GM18517 (cell line): Measurements from ENCODE around the gene KIAA1328.
"Not testable (repeated sequence)": the region's sequence is repeated elsewhere in the genome, so short reads cannot be mapped to it uniquely, and the experiment has no call there.

Experiments used
- ATAC-seq: cut with Tn5 transposase; IDR thresholded peaks from one replicate; pipeline ENCODE4 v1.9.1; 2021; ENCODE audit warnings: mild to moderate bottlenecking, moderate library complexity; ENCODE audit not compliant: unreplicated experiment

The KIAA1328 gene

DNA sequence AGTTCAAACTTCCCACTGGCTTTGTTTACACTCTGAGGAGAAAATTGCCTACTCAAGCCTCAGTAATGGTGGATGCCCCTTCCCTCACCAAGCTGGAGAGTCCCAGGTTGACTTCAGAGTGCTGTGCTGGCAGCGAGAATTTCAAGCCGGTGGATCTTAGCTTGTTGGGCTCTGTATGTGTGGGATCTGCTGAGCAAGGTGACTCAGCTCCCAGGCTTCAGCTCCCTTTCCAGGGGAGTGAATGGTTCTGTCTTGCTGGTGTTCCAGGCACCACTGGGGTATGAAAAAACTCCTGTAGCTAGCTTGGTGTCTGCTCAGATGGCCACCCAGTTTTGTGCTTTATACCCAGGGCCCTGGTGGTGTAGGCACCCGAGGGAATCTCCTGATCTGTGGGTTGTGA lies 50.9 kb downstream of the KIAA1328 start:
- ATAC-seq = not testable (repeated sequence)

DNA sequence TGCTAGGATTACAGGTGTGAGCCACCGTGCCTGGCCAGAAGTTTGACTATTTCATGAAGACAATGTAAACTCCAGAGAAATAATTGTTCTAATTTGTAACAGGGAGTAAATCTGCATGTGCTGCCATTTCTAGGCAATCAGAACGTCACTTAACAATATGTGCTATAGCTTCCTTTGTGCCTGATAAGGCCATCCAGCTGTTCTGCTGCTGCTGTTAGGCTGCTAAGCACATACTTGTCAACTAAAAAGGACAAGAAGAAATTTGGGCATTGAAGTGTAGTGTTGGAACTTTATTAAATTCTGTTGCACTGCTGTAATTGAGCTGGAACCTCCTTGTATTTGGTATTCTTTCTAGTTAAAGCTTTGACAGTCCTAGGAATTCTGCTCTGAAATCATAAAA lies 57.1 kb downstream of the KIAA1328 start:
- no peak for ATAC-seq

DNA sequence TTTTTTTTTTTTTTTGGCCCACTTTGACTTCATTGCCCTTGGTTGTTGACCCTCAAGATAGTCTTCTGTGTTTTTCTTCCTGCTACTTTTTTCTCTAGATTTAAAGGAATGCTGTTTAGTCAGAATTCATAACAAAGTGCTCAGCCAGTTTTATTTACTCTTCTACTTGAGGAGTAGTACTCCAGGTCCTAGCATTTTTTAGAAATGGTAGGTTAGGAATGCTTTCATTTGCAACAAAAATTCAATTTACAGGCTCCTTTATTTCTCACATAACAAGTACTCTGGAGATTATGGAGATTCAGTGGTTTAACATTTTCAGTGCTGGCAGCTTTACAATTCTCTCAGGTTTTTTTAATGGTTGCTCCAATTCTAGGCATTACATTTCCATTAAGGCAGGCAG lies 58.2 kb downstream of the KIAA1328 start:
- ATAC-seq = no peak

DNA sequence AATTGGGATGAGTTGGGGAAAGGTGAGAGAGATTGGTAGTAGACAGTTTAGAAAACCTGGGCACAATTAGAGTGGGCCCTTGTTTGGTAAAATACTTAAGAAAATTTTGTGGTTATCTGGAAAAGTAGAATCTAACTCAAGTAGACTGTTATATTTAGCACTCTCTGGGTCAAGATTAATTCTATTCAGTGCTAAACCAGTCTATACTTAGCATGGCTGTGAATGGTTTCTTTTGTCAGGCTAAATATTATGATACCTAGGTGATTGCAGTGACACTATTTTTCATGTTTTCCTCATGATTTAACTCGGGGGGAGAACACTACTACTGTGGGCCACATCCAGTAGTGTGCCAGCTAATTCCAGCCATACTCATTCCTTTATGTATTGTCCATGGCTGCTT lies 58.9 kb downstream of the KIAA1328 start:
- no peak for ATAC-seq

DNA sequence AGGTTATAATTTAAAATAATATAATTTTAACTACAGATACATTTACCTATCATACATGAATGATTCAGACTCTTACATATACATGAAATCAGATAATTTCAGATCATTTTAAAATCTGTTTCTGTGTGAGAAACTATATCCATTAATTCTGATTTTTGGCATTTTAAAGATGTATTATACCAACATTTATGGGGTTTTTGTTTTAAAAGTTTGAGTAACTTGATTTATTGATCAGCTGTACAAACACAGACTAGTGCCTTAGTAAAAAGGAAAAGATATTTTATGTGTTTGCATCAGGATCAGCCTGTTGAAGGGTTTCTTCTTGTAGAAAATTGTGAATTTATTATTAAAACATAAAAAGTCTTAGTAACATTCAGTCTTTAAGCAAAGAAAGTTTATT lies 59.9 kb downstream of the KIAA1328 start:
- no peak for ATAC-seq

DNA sequence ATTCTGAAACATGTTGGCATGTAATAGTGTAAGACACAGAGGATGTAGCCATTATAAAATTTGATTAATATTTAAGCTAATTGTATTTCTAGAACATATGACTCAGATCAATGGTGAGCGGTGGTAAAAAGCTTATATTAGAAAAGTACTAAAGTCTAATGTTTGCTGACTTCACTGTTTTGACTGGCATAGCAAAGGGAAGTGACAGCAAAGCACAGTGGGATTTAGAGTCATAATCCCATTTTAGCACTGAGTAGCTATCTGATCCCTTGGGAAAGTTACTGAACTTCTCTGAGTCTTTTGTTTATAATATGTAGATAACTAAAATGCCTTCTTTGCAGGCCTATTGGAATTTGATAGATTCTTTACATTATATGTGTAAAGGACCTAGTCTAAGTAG lies 60.4 kb downstream of the KIAA1328 start:
- ATAC-seq = no peak

DNA sequence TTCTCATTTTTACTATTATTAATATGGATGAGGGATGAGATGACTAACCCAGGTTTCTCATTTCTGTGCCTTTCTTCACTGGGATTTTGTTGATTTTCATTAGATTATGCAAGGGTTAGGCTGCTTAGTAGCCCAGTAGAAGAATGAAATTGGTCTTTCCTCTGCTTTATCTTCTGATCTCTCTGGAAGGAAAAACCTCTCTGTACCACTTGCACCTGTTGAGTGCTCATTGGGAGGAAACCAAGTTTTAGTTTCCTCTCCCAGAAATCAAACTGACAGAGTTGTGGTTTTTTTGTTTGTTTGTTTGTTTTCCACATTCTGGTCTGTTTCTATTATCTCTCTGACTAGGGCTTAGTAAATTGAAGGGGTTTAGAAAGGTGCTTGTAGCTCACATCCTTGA lies 60.8 kb downstream of the KIAA1328 start:
- no peak for ATAC-seq

DNA sequence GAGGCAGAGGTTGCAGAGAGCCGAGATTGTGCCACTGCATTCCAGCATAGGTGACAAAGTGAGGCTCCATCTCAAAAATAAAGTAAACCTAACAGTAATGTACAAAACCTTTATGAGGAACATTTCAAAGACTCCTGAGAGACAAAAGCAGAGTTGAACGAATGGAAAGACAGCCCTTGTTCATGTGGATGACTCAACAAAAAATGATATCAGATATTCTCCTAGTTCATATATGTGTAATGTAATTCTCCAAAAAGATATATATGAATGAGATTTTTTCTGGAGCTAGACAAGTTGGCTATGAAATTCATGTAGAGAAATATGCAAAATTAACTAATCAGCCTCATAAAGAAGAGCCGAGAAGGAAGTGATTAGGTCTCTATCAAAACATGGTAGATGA lies 61.7 kb downstream of the KIAA1328 start:
- no peak for ATAC-seq

DNA sequence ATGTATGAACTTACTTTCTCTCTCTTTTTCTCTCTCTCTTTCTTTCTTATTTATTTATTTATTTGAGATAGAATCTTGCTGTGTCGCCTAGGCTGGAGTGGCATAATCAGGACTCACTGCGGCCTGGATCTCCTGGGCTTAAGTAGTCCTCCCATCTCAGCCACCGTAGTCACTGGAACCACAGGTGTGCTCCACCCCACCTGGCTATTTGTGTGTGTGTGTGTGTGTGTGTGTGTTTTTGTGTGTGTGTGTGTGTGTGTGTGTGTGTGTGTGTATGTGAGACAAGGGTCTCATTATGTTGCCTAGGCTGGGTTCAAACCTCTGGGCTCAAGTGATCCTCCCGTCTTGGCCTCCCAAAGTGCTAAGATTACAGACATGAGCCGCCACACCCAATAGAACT lies 64.3 kb downstream of the KIAA1328 start:
- ATAC-seq = no peak

DNA sequence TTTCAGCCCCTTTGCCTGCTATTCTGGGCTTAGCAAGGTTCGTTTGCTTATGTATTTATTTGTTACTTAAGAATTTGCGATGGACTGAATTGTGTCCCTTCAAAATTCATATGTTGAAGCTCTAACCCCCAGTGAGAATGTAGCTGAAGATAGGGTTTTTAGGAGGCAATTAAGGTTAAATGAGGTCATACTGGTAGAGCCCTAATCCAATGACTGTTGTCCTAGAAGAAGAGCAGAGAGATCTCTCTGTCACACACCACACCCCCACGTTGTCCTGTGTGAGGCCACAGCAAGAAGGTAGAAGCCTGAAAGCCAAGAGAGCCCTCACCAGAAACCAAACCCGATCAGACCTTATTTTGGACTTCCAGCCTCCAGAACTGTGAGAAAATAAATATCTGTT lies 66.7 kb downstream of the KIAA1328 start:
- ATAC-seq = no peak

DNA sequence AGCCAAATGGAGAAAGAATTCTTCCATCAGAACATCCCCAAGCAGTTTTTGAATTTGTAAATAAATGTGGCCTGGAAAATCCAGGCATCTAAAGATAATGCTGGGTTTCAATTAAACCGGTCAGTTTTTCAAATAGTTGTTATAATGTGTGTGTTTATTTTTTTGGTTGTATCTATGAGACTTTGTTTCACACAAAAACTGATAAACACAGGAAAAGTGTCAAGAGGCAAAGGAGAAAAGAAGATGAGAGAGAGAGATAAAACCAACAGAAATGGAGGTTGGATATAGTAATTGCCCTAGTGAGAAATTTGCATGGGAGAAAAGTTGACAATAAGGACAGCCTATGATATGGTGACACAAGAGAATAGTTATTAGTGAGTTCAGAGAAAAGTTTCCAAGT lies 68.3 kb downstream of the KIAA1328 start:
- ATAC-seq = no peak

DNA sequence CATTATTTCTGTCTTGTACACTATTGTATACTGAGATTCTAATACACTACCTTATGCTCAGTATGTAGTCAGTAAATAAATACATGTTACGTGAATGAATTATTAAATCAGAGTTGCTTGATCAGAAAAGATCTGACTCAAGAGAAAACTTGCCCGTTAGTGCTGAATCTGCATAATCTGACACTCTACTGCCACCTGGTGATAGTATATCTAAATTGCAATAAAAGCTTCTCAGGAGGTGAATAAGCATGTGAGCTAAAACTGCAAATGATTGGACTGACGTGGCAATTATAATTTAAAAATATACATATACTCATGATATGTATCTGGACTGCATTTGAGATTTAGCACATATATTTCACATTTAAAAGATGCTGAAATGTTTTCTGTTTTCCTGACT lies 70.4 kb downstream of the KIAA1328 start:
- ATAC-seq = no peak

DNA sequence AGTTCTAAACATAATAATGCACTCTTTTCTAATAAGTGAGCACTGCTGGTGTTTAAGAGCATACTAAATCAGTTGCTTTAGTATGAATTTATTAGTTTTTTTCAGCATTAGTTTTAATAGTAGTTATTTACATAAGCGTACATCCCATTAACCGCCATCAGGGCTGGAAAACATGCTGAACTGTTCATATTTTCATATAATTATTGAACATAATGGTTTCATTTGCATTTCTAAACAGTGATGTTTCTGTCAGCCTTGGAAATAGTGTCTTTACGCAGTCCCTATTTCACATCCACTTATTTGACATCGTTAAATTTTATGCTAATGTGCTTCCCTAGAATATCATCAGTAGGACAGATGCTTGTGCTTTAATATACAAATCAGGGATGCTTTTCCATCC lies 71.5 kb downstream of the KIAA1328 start:
- ATAC-seq = no peak

DNA sequence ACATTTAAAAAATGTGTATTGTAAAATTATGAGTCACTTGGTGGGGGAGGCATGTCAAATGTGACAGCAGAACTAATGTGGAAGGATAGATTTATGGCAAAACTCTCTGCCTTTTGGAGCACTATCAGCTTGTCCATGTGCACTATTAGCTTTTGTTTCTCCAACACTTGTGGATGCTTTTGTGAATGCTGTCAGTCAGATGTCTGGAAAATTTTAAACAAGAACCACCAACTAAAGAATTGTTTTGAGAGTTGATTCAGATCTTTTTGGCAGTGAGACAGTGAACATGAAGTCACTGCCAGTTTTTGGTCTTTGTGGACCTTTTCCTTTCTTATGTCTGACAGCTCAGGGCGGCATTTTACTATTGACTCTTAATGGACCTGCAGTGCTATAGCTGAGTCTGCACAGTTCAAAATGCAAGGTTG lies 72.4 kb downstream of the KIAA1328 start:
- no peak for ATAC-seq

DNA sequence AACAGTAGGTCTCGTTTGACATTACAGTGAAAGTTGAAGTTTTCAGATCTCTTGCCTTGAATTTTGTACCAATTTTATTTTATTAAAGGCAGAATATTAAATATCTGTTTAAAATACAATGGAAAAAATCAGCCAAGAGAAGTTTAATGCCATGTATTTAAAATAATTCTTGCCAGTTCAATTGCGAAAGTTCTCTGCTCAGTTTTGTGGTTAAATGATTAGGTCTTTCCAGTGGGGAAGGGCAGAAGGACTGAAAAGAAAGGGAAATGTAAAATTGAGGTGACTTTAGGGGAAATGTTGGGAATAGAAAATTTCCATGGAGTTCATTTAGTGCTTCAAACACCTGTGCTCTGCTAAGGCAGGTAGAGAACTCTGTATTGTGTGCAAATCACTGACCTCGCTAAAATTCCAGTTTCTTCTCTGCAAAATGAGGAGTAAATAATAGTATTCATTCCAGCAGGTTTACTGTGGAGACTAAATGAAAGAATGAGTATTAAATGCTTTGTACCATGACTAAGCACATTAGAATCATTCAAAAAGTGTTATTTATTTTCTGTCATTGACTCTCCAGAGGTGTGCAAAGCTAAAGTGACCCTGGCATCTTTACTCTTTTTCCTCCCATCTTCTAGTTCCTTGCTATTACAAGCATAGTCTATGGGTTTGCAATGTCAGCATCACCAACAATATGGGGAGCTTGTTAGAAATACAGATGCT lies 74.4 kb downstream of the KIAA1328 start:
- ATAC-seq = no peak

DNA sequence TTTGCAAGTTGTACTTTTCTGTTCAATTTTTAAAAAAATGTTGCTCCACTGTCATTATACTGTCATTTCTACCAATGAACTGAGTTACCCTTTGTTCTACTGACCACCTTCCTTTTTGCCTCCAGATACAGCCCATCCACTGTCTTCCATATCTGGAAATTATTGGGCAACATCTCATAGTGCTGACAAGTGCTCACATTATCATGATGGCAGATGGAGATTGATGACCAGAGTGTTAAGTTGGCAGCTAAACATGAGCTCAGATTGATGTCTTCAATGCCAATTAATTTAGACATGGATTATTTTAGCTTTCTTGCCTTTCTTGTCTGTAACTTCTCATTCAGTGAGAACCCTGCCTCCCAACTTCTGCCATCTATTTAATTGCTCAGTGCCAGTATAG lies 76.6 kb downstream of the KIAA1328 start:
- no peak for ATAC-seq

DNA sequence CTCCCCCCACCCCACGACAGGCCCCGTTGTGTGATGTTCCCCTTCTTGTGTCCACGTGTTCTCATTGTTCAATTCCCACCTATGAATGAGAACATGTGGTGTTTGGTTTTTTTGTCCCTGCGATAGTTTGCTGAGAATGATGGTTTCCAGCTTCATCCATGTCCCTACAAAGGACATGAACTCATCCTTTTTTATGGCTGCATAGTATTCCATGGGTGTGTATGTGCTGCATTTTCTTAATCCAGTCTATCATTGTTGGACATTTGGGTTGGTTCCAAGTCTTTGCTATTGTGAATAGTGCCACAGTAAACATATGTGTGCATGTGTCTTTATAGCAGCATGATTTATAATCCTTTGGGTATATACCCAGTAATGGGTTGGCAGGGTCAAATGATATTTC lies 80.4 kb downstream of the KIAA1328 start:
- not testable (repeated sequence) for ATAC-seq

DNA sequence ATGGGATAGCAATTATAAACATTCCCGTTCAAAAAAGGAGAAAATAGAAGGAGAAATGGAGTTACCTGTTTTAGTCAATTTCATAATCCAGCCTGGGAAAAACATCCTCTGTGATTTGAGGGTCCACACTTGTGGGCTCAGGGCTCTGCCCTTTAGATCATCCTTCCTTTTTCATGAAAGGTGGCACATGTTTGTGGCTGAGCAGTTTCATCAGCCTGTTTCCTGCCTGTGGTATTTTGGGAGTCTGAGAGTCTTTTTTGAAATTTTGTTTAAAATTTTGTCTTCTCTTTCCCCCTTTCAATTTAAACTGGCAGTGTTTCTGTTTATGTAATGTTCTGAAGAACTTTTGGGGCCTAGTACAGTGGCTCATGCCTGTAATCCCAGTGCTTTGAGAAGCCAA lies 84.0 kb downstream of the KIAA1328 start:
- ATAC-seq = no peak

DNA sequence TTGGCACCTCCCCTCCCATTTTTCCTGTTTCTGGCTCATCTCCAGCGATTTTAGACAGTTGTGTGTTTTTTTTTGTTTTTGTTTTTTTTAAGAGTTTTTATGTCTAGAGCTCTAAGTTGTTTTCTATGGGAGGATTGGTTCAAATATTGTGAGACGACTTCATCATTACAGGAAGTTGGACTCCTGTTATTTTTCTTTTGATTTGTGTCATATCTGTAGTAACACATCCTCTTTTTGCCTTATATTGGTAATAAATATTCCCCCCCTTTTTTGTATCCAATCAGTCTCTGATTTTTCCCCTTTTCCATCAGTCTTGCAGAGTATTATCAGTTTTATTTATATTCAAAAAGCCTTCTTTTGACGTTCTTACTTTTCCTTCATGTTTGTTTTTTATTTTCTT lies 89.0 kb downstream of the KIAA1328 start:
- ATAC-seq = no peak

DNA sequence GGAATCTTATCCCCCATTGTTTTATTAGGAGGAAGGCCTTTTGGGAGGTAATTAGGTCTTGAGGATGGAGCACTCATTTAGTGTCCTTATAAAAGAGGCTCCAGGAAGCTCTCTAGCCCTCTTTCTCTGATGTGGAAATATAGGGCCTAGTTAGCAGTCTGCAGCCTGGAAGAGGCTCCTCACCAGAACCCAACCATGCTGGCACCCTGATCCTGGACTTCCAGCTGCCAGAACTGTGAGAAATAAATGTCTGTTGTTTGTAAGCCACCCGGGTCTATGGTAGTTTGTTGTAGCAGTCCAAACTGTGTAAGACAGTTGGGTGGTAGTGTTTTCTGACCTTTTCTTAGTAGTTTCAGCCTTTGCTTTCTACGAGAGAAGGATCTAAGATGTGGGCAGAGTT lies 100.7 kb downstream of the KIAA1328 start:
- no peak for ATAC-seq

DNA sequence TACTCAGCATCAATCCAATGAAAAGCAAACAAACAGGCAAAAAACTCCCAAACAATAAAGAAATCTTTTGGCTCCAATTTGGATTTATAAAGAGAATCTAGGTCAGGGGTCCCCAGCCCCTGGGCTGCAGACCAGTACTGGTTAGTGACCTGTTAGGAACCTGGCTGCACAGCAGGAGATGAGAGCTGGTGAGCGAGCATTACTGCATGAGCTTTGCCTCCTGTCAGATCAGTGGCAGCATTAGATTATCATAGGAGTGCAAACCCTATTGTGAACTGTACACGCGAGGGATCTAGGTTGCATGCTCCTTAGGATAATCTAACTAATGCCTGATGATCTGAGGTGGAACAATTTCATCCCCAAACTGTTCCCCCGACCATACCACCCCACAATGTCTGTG lies 102.2 kb downstream of the KIAA1328 start:
- no peak for ATAC-seq

DNA sequence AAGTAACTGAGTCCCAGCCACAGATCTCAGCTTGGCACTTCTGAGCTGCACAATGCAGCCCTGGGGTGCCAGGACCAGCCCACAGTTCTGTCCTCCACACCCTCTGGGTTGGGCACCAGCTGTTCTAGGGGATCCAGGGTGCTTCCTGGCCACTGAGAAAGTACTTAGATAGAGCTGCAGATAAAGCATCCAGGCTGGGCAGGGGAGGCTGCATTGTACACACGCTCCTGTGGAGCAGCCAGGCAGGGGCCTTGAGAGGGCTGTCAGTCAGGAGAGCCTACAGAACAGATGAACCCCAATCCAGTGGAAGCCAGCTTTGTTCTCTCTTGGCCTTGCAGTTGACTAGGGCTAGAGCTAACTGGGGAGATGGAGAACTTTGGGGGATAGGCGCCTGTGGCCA lies 104.6 kb downstream of the KIAA1328 start:
- ATAC-seq = no peak

DNA sequence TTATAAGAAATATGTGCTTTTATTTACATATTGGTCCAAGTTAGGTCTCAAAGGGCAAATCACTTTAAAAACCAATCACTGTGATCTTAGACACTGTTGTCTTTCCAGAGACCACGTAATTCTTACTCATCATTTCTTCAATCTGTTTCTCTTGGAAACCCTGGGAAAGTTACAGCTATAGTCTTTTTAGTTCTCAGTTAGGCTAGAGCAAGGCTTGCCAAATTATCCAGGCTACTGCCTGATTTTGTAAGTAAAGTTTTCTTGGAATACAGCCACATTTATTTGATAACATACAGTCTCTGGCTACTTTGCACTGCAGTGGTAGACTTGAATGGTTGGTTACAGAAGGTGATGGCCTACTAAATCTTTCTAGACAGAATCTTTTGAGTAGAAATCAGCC lies 106.0 kb downstream of the KIAA1328 start:
- ATAC-seq = no peak
